M059J (cell line): Measurements from ENCODE around the gene MYO16. TPM values are rescaled to one million over a fixed set of nuclear protein-coding genes. Genes with fewer than 3 reads are reported as not detected.

Source experiments
- DNase-seq: peaks from one replicate; pipeline ENCODE4 v3.0.0-alpha.2; 2012; ENCODE audit warnings: low read depth
- total RNA-seq: library from RNA; depleted of rRNA; stranded (reverse); fragments of >200 nt; shearing (Covaris generic); gene quantifications from 2 replicates; pipeline ENCODE4 v1.2.3, GENCODE V29; 2014

The MYO16 gene
- total RNA-seq, 1 experiment from 2014 or later, result not detected

- no peak for DNase-seq
Measured at GRCh38 chr13:109123971-109124370, 494.6 kb downstream of the MYO16 start.

GRCh38 chr13:109126178-109126577 lies 496.8 kb downstream of the MYO16 start:
- DNase-seq, result no peak

- DNase-seq, result no peak
Measured at GRCh38 chr13:109126891-109127641, 497.7 kb downstream of the MYO16 start.

- no peak for DNase-seq
Measured at GRCh38 chr13:109128121-109128520, 498.7 kb downstream of the MYO16 start.

- DNase-seq, result no peak
Measured at GRCh38 chr13:109130093-109130835, 500.9 kb downstream of the MYO16 start.

GRCh38 chr13:109131698-109132257 lies 502.4 kb downstream of the MYO16 start:
- no peak for DNase-seq

GRCh38 chr13:109135018-109135417 lies 505.6 kb downstream of the MYO16 start:
- DNase-seq, result no peak

- no peak for DNase-seq
Measured at GRCh38 chr13:109136873-109137272, 507.5 kb downstream of the MYO16 start.

- DNase-seq, result no peak
Measured at GRCh38 chr13:109139346-109139745, 509.9 kb downstream of the MYO16 start.

GRCh38 chr13:109140054-109140453 lies 510.6 kb downstream of the MYO16 start:
- no peak for DNase-seq

- DNase-seq, result no peak
Measured at GRCh38 chr13:109140479-109141349, 511.3 kb downstream of the MYO16 start.

- DNase-seq, result no peak
Measured at GRCh38 chr13:109141706-109142105, 512.3 kb downstream of the MYO16 start.

GRCh38 chr13:109144693-109145437 lies 515.5 kb downstream of the MYO16 start:
- DNase-seq, result no peak

GRCh38 chr13:109145631-109146030 lies 516.2 kb downstream of the MYO16 start:
- peak; percentile 71 for DNase-seq

- no peak for DNase-seq
Measured at GRCh38 chr13:109146393-109146792, 517.0 kb downstream of the MYO16 start.

GRCh38 chr13:109146912-109147647 lies 517.7 kb downstream of the MYO16 start:
- peak; percentile 95 for DNase-seq

GRCh38 chr13:109148243-109148642 lies 518.8 kb downstream of the MYO16 start:
- DNase-seq, result peak; percentile 67

GRCh38 chr13:109150696-109151095 lies 521.3 kb downstream of the MYO16 start:
- DNase-seq, result no peak

GRCh38 chr13:109151255-109151654 lies 521.8 kb downstream of the MYO16 start:
- peak; percentile 38 for DNase-seq

- DNase-seq, result no peak
Measured at GRCh38 chr13:109151696-109152095, 522.3 kb downstream of the MYO16 start.
